Liver (tissue), 9 donors: ENCODE measurements around the gene C10orf53. TPM values are rescaled to one million over a fixed set of nuclear protein-coding genes. Genes with fewer than 3 reads are reported as not detected.
A peak's percentile ranks its signal among the peaks of the same experiment; 100 is the strongest.

ENCODE experiments used
- DNase-seq: peaks from one replicate; pipeline ENCODE4 v3.0.0-alpha.2; 2017; ENCODE audit warnings: low spot score
- H3K27ac ChIP-seq, 2 donors: one replicate each; pipeline ENCODE4 v1.7.0; 2013; ENCODE audit warnings: inconsistent platforms in 2 of 2, low read length in 2 of 2, control low read depth in 1 of 2, low read depth in 1 of 2, mild to moderate bottlenecking in 1 of 2
- H3K27me3 ChIP-seq, 4 donors: one replicate each; pipeline versions ENCODE4 v1.6.1 to v1.7.0; 2013; ENCODE audit warnings: low read length in 3 of 4, inconsistent platforms in 1 of 4, mild to moderate bottlenecking in 1 of 4, moderate library complexity in 1 of 4; ENCODE audit not compliant: control insufficient read depth in 4 of 4, insufficient read depth in 4 of 4
- H3K36me3 ChIP-seq, 4 donors: one replicate each; pipeline versions ENCODE4 v1.6.1 to v1.7.0; 2013; ENCODE audit warnings: low read length in 3 of 4, mild to moderate bottlenecking in 3 of 4, low read depth in 1 of 4, moderate library complexity in 1 of 4; ENCODE audit not compliant: control insufficient read depth in 4 of 4, insufficient read depth in 3 of 4
- H3K4me1 ChIP-seq, 4 donors: one replicate each; pipeline versions ENCODE4 v1.6.1 to v1.7.0; 2013; ENCODE audit warnings: low read length in 3 of 4, mild to moderate bottlenecking in 3 of 4, moderate library complexity in 1 of 4; ENCODE audit not compliant: control insufficient read depth in 4 of 4, insufficient read depth in 4 of 4
- H3K4me3 ChIP-seq, 3 donors: one replicate each; pipeline versions ENCODE4 v1.6.1 to v1.7.0; 2013; ENCODE audit warnings: low read length in 3 of 3, control low read depth in 1 of 3, low read depth in 1 of 3, mild to moderate bottlenecking in 1 of 3
- H3K9ac ChIP-seq, 2 donors: one replicate each; pipeline ENCODE4 v1.7.0; 2013; ENCODE audit warnings: low read length in 2 of 2, mild to moderate bottlenecking in 2 of 2, moderate library complexity in 2 of 2, control low read depth in 1 of 2, low read depth in 1 of 2
- H3K9me3 ChIP-seq, 4 donors: one replicate each; pipeline versions ENCODE4 v1.6.1 to v1.7.0; 2013; ENCODE audit warnings: low read length in 3 of 4; ENCODE audit not compliant: control insufficient read depth in 4 of 4
- CTCF ChIP-seq: fragments of 150-350 bp; IDR thresholded peaks from 2 replicates; pipeline ENCODE4 v1.5.1; 2017; ENCODE audit warnings: improper control_type of control experiment, low read depth, low read length; ENCODE audit not compliant: missing input control
- EGR1 ChIP-seq, 2 donors: IDR thresholded peaks; 2 replicates each; pipeline ENCODE4 v1.6.1; 2016 to 2018; ENCODE audit warnings: antibody characterized with exemption in 2 of 2, low read depth in 2 of 2
- GABPA ChIP-seq, 2 donors: IDR thresholded peaks in 1 of 2; conservative IDR thresholded peaks in 1 of 2; 2 replicates each; pipeline ENCODE4 v1.6.1; 2016; ENCODE audit warnings: antibody characterized with exemption in 2 of 2, mild to moderate bottlenecking in 1 of 2, moderate library complexity in 1 of 2
- HNF4A ChIP-seq, 2 donors: conservative IDR thresholded peaks; 2 replicates each; pipeline ENCODE4 v1.6.1; 2016; ENCODE audit warnings: antibody characterized with exemption in 2 of 2, mild to moderate bottlenecking in 2 of 2
- HNF4G ChIP-seq: IDR thresholded peaks from 2 replicates; pipeline ENCODE4 v1.6.1; 2016; ENCODE audit warnings: antibody characterized with exemption
- JUND ChIP-seq, 2 donors: IDR thresholded peaks; 2 replicates each; pipeline ENCODE4 v1.6.1; 2016; ENCODE audit warnings: antibody characterized with exemption in 2 of 2
- NR2F2 ChIP-seq: IDR thresholded peaks from 2 replicates; pipeline ENCODE4 v1.6.1; 2016; ENCODE audit warnings: antibody characterized with exemption
- REST ChIP-seq: IDR thresholded peaks from 2 replicates; pipeline ENCODE4 v1.6.1; 2016; ENCODE audit warnings: antibody characterized with exemption, mild to moderate bottlenecking
- WGBS: extraction: QIAGEN DNeasy Blood & Tissue Kit; methylation state at CpG from one replicate; pipeline ENCODE4 v1.1.7; 2013; 5-methylcytosine and 5-hydroxymethylcytosine counted together
- polyA plus RNA-seq, 2 donors: library from polyadenylated mRNA; stranded (reverse) in 1 of 2; unstranded in 1 of 2; fragments of 200-250 nt in 1 of 2; fragments of >200 nt in 1 of 2; fragmentation: Nextera tagmentation in 1 of 2; extraction: Ambion mirVana in 1 of 2; gene quantifications; one replicate each; pipeline versions ENCODE4 v1.2.1 to v1.2.3, GENCODE V29; 2013 to 2015
- total RNA-seq, 2 donors: library from RNA; depleted of rRNA; stranded (reverse); fragments of >200 nt; gene quantifications; one replicate each; pipeline ENCODE4 v1.2.3, GENCODE V29; 2014
- donor health status: healthy.
- donor health status: healthy.
- donor health status: healthy.
- donor health status: healthy.
- donor health status: healthy.

Gene C10orf53
- total and polyA plus RNA-seq, 4 donors = not detected

- 84% methylated on average over 4 of the region's 4 CpGs for WGBS
- H3K27me3 ChIP-seq = no peaks in the 10 kb centered on the region
- H3K9ac ChIP-seq = no peak overlapping the region
- H3K4me3 ChIP-seq = no peak overlapping the region
- DNase-seq = no peak
- TF ChIP-seq REST (no peak), CTCF (no peak), EGR1 (IDR thresholded peaks at IDR 0.05; ENCODE audit: low read depth in 2 of 2) (no peak), HNF4A (conservative IDR thresholded peaks at IDR 0.05) (no peak), NR2F2 (no peak)
- no peaks in the 10 kb centered on the region for H3K4me1 ChIP-seq
- H3K27ac ChIP-seq = no peak overlapping the region
- no peaks in the 10 kb centered on the region for H3K36me3 ChIP-seq
- H3K9me3 ChIP-seq = no peaks in the 10 kb centered on the region
Observed at GRCh38 chr10:49647554-49647953, 31.9 kb upstream of the C10orf53 start.

GRCh38 chr10:49647985-49648795 lies 31.3 kb upstream of the C10orf53 start:
- peak; percentile 30 for DNase-seq
- H3K9ac ChIP-seq = no peak overlapping the region
- H3K4me3 ChIP-seq = no peak overlapping the region
- no peaks in the 10 kb centered on the region for H3K4me1 ChIP-seq
- 76% methylated on average over 18 of the region's 18 CpGs for WGBS
- no peaks in the 10 kb centered on the region for H3K9me3 ChIP-seq
- no peak for TF ChIP-seq GABPA (IDR thresholded peaks at IDR 0.05 in 1 of 2, conservative IDR thresholded peaks at IDR 0.05 in 1 of 2)
- TF ChIP-seq EGR1 (IDR thresholded peaks at IDR 0.05; ENCODE audit: low read depth in 2 of 2) = no peak
- no peak for TF ChIP-seq HNF4G
- TF ChIP-seq REST = no peak
- no peak for TF ChIP-seq JUND (IDR thresholded peaks at IDR 0.05)
- H3K36me3 ChIP-seq = no peaks in the 10 kb centered on the region
- no peak overlapping the region for H3K27ac ChIP-seq
- H3K27me3 ChIP-seq = no peaks in the 10 kb centered on the region
